ENCODE data around the gene RNH1.

GRCh38 chr11:489610-490185 is 17.3 kb downstream of the RNH1 start:
- no peak for TF ChIP-seq CTCF (IDR thresholded peaks at IDR 0.05)
- no peak for TF ChIP-seq POLR2AphosphoS5 (IDR thresholded peaks at IDR 0.05; ENCODE audit: low read depth, low read length)

All from Panc1 (cell line).